SK-N-SH treated with all-trans-retinoic acid at 6 μM for 48 hours (cell line): Measurements from ENCODE around the gene SYT7.

Source experiments
- ATAC-seq: fragments of 200-7000 bp; cut with Tn5 transposase; 3 replicates; pipeline ENCODE4 v1.9.1; 2020; ENCODE audit warnings: mild to moderate bottlenecking, moderate library complexity
- ARNTL ChIP-seq: fragments of 450-650 bp; formaldehyde crosslinking; IDR thresholded peaks from 2 replicates; pipeline ENCODE4 v1.5.0; 2020; ENCODE audit warnings: low read depth, mild to moderate bottlenecking, moderate library complexity, borderline replicate concordance
- BACH2 ChIP-seq: fragments of 250-450 bp; sonication (Bioruptor Pico); IDR thresholded peaks from 2 replicates; pipeline ENCODE4 v1.9.0; 2021; ENCODE audit warnings: mild to moderate bottlenecking, borderline replicate concordance
- CSDC2 ChIP-seq: fragments of 250-450 bp; sonication (Bioruptor Pico); IDR thresholded peaks from 2 replicates; pipeline ENCODE4 v1.5.0; 2020; ENCODE audit warnings: mild to moderate bottlenecking, moderate library complexity
- CSRNP3 ChIP-seq: fragments of 250-450 bp; sonication (Bioruptor Pico); IDR thresholded peaks from 2 replicates; pipeline ENCODE4 v1.5.1; 2021; ENCODE audit warnings: mild to moderate bottlenecking, moderate library complexity
- ESRRG ChIP-seq: fragments of 250-450 bp; sonication (Bioruptor Pico); IDR thresholded peaks from 2 replicates; pipeline ENCODE4 v1.6.1; 2021; ENCODE audit warnings: mild to moderate bottlenecking
- GLIS3 ChIP-seq: fragments of 250-450 bp; sonication (Bioruptor Pico); IDR thresholded peaks from 2 replicates; pipeline ENCODE4 v1.5.0; 2020; ENCODE audit warnings: mild to moderate bottlenecking, moderate library complexity
- ISL1 ChIP-seq: fragments of 250-450 bp; sonication (Bioruptor Pico); IDR thresholded peaks from 2 replicates; pipeline ENCODE4 v2.1.2; 2022; ENCODE audit warnings: mild to moderate bottlenecking, moderate library complexity
- OSR1 ChIP-seq: fragments of 250-450 bp; sonication (Bioruptor Pico); IDR thresholded peaks from 2 replicates; pipeline ENCODE4 v1.8.0; 2022; ENCODE audit warnings: moderate library complexity, mild to moderate bottlenecking, inconsistent platforms
- PATZ1 ChIP-seq: fragments of 250-450 bp; sonication (Bioruptor Pico); IDR thresholded peaks from 2 replicates; pipeline ENCODE4 v1.8.0; 2020; ENCODE audit warnings: mild to moderate bottlenecking, moderate library complexity, borderline replicate concordance
- POU6F1 ChIP-seq: fragments of 250-450 bp; sonication (Bioruptor Pico); IDR thresholded peaks from 2 replicates; pipeline ENCODE4 v1.8.0; 2021; ENCODE audit warnings: low read depth, mild to moderate bottlenecking, moderate library complexity, borderline replicate concordance
- PPARA ChIP-seq: fragments of 250-450 bp; sonication (Bioruptor Pico); IDR thresholded peaks from 2 replicates; pipeline ENCODE4 v1.5.0; 2020; ENCODE audit warnings: mild to moderate bottlenecking, borderline replicate concordance
- RARB ChIP-seq: fragments of 250-450 bp; sonication (Bioruptor Pico); IDR thresholded peaks from 2 replicates; pipeline ENCODE4 v1.8.0; 2021; ENCODE audit warnings: mild to moderate bottlenecking, moderate library complexity
- TCF4 ChIP-seq: fragments of 250-450 bp; sonication (Bioruptor Pico); IDR thresholded peaks from 2 replicates; pipeline ENCODE4 v1.8.0; 2021; ENCODE audit warnings: mild to moderate bottlenecking, moderate library complexity, borderline replicate concordance
- TOX ChIP-seq: fragments of 250-450 bp; sonication (Bioruptor Pico); IDR thresholded peaks from 2 replicates; pipeline ENCODE4 v1.8.0; 2021; ENCODE audit warnings: mild to moderate bottlenecking, moderate library complexity, borderline replicate concordance
- TSHZ2 ChIP-seq: fragments of 250-450 bp; sonication (Bioruptor Pico); IDR thresholded peaks from 2 replicates; pipeline ENCODE4 v1.5.0; 2020; ENCODE audit warnings: mild to moderate bottlenecking, moderate library complexity
- ZC3H10 ChIP-seq: fragments of 250-450 bp; sonication (Bioruptor Pico); IDR thresholded peaks from 2 replicates; pipeline ENCODE4 v1.5.1; 2021; ENCODE audit warnings: mild to moderate bottlenecking, moderate library complexity
- ZFP3 ChIP-seq: fragments of 250-450 bp; sonication (Bioruptor Pico); IDR thresholded peaks from 2 replicates; pipeline ENCODE4 v1.5.0; 2020; ENCODE audit warnings: mild to moderate bottlenecking, moderate library complexity
- ZFP30 ChIP-seq: fragments of 450-650 bp; formaldehyde crosslinking; IDR thresholded peaks from 2 replicates; pipeline ENCODE4 v1.5.0; 2022; ENCODE audit warnings: mild to moderate bottlenecking, moderate library complexity
- ZNF565 ChIP-seq: fragments of 450-650 bp; formaldehyde crosslinking; conservative IDR thresholded peaks from 2 replicates; pipeline ENCODE4 v1.5.0; 2020; ENCODE audit warnings: low read depth, mild to moderate bottlenecking, moderate library complexity
- ZNF70 ChIP-seq: fragments of 450-650 bp; formaldehyde crosslinking; IDR thresholded peaks from 2 replicates; pipeline ENCODE4 v1.5.0; 2020; ENCODE audit warnings: mild to moderate bottlenecking, moderate library complexity

The SYT7 gene

GRCh38 chr11:61477126-61477525 is 103.8 kb downstream of the SYT7 start (continued):
- no peak for TF ChIP-seq PATZ1 (CRISPR knock-in tag)
- TF ChIP-seq ISL1, result no peak
- TF ChIP-seq ZC3H10 (CRISPR knock-in tag), result no peak

- TF ChIP-seq TOX (CRISPR knock-in tag) (no peak), CSRNP3 (CRISPR knock-in tag) (no peak), RARB (no peak), BACH2 (CRISPR knock-in tag) (no peak), ARNTL (CRISPR knock-in tag) (no peak), ZC3H10 (CRISPR knock-in tag) (no peak), ZFP30 (CRISPR knock-in tag) (no peak), ZNF565 (CRISPR knock-in tag) (no peak), TCF4 (CRISPR knock-in tag) (no peak)
- ATAC-seq, result no peak
These were observed 104.5 kb downstream of the SYT7 start for GRCh38 chr11:61476371-61476770.

- ATAC-seq, result no peak
- TF ChIP-seq ISL1 (no peak), ZNF70 (CRISPR knock-in tag) (no peak), ARNTL (CRISPR knock-in tag) (no peak), OSR1 (CRISPR knock-in tag) (no peak), ZNF565 (CRISPR knock-in tag) (no peak), TSHZ2 (no peak), GLIS3 (CRISPR knock-in tag) (no peak), PATZ1 (CRISPR knock-in tag) (no peak), PPARA (CRISPR knock-in tag) (no peak), ZFP3 (no peak), ESRRG (no peak), CSRNP3 (CRISPR knock-in tag) (no peak), CSDC2 (CRISPR knock-in tag) (no peak)
These were observed 105.4 kb downstream of the SYT7 start for GRCh38 chr11:61475433-61475832.

GRCh38 chr11:61474013-61474643 is 106.7 kb downstream of the SYT7 start:
- no peak for ATAC-seq
- no peak for TF ChIP-seq RARB
- TF ChIP-seq ZFP30 (CRISPR knock-in tag), result no peak
- no peak for TF ChIP-seq POU6F1 (CRISPR knock-in tag)
- TF ChIP-seq TSHZ2, result no peak
